ENCODE data around the gene NRBF2.
"Not testable (repeated sequence)": the region's sequence is repeated elsewhere in the genome, so short reads cannot be mapped to it uniquely, and the experiment has no call there.

GRCh38 chr10:63153868-63154545 is 20.9 kb downstream of the NRBF2 start:
- not testable (repeated sequence) for TF ChIP-seq POLR2AphosphoS5, SPI1, POLR2A, TAF1 (IDR thresholded peaks at IDR 0.05; ENCODE audit: low read depth, low read length)
